Fibroblast of villous mesenchyme (primary cell): ENCODE data around the gene RBM20. TPM values are rescaled to one million over a fixed set of nuclear protein-coding genes. Genes with fewer than 3 reads are reported as not detected.

Experiments
- DNase-seq: peaks from one replicate; pipeline ENCODE4 v3.0.0-alpha.2; 2010; ENCODE audit warnings: low read depth
- H3K4me3 ChIP-seq: 2 replicates; pipeline ENCODE4 v1.5.1; 2011; ENCODE audit warnings: low read depth, mild to moderate bottlenecking, low read length
- CTCF ChIP-seq: IDR thresholded peaks from 2 replicates; pipeline ENCODE4 v1.5.1; 2012; ENCODE audit warnings: low read depth, mild to moderate bottlenecking, low read length; ENCODE audit not compliant: insufficient read depth
- total RNA-seq: library from RNA; depleted of rRNA; stranded (reverse); fragments of >200 nt; gene quantifications from 2 replicates; pipeline ENCODE4 v1.2.3, GENCODE V29; 2012

Gene RBM20
- total RNA-seq, 1 donor = under 0.01 TPM

- no peak for DNase-seq
Observed at GRCh38 chr10:110842326-110842904, 198.3 kb downstream of the RBM20 start.

GRCh38 chr10:110843031-110843430 is 198.9 kb downstream of the RBM20 start:
- no peak for DNase-seq
- no peak for TF ChIP-seq CTCF
- H3K4me3 ChIP-seq = no peak overlapping the region

More at GRCh38 chr10:110842326-110842904, 198.3 kb downstream of the RBM20 start:
- TF ChIP-seq CTCF = no peak
- H3K4me3 ChIP-seq = no peak overlapping the region

GRCh38 chr10:110843796-110844616 is 199.9 kb downstream of the RBM20 start:
- no peak for DNase-seq
- TF ChIP-seq CTCF = no peak
- H3K4me3 ChIP-seq = no peak overlapping the region

GRCh38 chr10:110844617-110844881 is 200.4 kb downstream of the RBM20 start:
- H3K4me3 ChIP-seq = no peak overlapping the region
- no peak for TF ChIP-seq CTCF
- no peak for DNase-seq

- H3K4me3 ChIP-seq = no peak overlapping the region
- TF ChIP-seq CTCF = no peak
- no peak for DNase-seq
Observed at GRCh38 chr10:110845192-110845755, 201.1 kb downstream of the RBM20 start.

- no peak for DNase-seq
- no peak for TF ChIP-seq CTCF
Observed at GRCh38 chr10:110845756-110846620, 201.9 kb downstream of the RBM20 start.

More at GRCh38 chr10:110845756-110846620, 201.9 kb downstream of the RBM20 start:
- H3K4me3 ChIP-seq = no peak overlapping the region
